Mucosa of gallbladder (tissue), 1 donor: Measurements from ENCODE around the gene FMN1. TPM values are rescaled to one million over a fixed set of nuclear protein-coding genes. Genes with fewer than 3 reads are reported as not detected.

Source experiments
- DNase-seq: peaks from one replicate; pipeline ENCODE4 v3.0.0-alpha.2; 2020; ENCODE audit warnings: low spot score
- total RNA-seq: library from RNA; stranded (reverse); gene quantifications from one replicate; pipeline ENCODE4 v1.2.1, GENCODE V29; 2021
- donor health status: DM: no; HTN: no; CAD: no.

The FMN1 gene
- total RNA-seq, 1 donor from 2014 or later, result 18.2 TPM

DNA sequence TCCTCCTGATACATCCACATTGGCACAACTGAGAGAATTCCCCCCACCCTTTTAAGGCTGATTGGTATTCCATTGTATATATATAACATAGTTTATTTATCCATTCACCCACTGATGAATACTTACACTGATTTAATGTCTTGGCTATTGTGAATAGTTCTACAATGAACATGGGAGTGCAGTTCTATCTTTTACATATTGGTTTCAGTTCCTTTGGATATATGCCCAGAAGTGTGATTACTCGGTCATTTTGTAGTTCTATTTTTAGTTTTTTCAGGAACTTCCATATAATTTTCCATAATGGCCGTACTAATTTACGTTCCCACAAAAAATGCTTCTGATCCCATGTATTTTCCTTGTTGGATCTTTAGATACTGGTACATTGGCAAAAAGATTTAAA, 135.3 kb downstream of the FMN1 start:
- DNase-seq, result no peak

DNA sequence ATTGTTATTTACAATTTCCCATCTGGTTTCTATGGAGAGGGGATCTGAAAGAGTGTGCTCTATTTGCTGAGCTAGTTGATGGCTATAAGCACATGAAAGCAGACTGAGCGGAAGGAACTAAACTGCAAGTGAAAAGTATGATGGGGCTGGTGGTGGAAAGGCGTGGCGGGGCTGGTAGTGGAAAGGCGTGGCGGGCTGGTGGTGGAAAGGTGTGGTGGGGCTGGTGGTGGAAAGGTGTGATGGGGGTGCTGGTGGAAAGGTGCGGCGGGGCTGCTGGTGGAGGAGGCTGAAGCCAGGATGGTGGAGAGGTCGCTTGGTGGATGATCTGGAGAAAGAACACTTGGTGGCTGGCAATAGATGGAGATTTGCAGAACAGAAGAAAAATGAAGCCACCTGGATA, 136.7 kb downstream of the FMN1 start:
- DNase-seq, result no peak

DNA sequence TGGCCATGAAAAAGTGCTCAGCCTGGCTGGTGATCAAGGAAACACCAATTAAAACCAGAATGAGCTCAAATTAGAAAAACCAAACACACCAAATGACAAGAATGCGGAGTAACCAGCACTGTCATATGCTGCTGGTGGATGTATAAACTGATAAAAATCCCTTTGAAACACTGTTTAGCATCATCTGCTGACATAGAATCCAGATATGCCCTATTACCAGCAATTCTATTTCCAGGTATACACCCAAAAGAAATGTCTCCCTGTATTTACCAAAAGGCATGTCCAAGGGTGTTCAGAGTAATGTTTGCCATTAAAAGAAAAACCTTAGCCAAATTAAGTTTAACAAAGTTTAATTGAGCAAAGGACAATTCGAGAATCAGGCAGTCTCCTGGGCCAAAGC, 138.6 kb downstream of the FMN1 start:
- DNase-seq, result no peak

DNA sequence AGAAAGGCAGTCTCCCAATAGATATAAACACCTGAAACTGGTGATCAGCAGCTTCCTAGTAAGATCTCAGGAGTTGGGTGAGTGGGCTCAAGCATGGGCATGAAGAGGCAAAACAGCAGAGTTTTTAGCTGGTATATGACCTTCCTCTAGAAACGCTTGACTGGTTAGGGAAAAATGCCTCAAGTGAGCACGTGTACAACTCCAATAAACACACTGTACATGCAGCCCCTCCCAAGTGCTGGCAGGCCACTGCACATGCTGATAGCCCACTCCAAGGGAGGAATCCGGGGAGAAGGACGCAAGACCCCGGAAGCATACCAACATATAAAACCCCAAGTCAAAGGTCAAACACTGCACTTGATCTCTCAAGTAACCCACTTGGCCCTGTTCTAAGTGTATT, 143.0 kb downstream of the FMN1 start:
- no peak for DNase-seq

DNA sequence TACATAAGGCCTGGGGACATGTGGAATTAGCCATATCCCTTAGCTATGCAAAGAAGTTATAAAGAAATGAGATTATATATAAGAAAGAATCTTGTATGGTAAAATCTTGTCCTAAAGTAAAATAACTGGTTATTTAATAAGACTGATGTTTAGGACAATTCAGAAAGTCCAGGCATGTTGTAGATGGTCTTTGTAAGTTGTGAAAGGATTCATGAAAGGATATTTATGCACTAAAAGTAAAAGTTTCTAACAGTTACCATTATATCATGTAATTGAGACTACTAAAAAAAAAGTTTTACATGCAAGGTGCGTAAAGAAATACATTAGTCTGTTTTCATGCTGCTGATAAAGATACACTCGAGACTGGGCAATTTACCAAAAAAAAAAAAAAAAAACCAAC, 146.3 kb downstream of the FMN1 start:
- DNase-seq, result no peak

DNA sequence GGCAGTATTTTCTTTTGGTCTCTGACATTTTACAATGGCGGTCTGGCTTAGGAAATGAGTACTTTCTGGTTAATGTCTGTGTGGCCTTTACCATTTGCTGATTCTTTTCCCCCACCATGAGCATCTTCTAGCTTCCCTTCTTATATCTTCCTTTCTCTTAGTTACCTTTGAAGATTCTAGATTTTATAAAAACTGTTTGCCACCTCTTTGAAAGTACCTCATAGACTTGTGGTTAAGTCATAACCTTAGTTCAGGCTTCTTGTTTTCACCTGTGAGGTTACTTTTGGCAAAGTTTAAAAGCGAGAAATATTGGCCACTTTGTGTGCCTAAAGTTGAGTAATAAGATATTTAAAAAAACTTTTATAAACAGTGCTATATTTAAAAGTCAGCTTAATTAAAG, 147.4 kb downstream of the FMN1 start:
- DNase-seq, result no peak

DNA sequence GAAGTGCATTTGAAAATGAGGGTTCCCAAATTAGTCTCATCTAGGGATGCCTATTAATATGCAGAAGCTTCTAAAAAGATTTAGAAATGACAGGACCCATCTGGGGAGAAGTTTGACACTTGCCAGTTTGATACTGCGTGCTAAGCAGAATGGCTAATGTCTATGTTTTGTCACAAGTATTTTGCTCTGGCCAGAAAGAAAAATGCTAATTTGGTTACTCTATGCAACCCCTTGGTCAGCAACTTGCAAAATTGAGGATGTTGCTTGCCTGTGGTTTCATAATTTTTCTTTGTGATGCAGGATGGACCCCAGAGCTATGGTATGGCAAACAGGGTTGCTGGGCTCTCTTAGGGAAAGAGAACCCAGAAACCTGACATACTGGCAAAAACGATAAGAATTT, 148.2 kb downstream of the FMN1 start:
- DNase-seq, result no peak

DNA sequence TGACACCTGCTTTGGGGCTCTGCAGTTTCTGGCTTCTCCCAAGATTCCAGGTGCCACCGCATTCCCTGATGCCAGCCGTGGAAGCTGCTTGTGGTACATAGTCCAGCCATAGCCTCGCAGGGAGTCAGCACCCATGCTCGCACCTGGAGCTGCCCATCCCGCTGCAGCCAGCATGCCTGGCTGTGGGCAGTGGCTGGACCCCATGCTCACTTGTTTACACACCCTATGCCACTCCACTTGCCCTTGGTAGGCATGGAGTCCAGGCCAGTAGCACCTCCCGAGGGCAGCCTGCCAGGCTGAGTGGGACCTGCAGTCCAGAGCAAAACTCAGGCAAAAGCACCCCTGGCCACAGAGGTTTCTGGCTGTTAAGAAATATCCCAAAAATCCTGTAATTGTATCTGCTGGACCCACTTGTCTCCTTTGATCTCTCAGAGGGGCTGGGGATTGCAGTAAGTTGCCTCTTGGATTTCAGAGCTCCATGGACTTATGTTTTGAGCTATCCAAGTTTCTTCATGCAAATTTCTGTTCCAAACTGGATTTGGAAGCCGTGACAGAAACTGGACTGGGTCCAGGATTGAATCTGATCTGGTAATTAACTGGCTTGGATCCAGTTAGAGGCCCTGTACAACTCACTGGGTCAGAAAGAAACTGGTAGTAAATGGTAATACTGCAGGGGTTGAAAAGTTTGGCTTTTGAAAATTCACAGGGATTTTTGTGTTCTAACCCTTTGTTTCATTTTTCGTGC, 149.3 kb downstream of the FMN1 start:
- no peak for DNase-seq

DNA sequence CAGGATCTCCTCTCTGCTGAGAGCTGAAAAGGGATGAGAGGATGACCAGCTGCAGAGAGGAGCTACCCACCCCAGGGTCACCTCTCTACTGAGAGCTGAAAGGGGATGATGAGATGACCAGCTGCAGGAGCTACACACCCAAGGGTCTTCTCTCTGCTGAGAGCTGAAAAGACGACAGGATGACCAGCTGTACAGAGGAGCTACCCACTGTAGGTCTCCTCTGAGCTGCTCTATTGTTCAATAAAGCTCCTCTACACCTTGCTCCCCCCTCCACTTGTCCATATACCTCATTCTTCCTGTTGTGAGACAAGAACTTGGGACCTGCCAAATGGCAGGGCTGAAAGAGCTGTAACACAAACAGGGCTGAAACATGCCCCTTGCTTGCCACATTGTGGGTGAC, 149.9 kb downstream of the FMN1 start:
- DNase-seq, result no peak

DNA sequence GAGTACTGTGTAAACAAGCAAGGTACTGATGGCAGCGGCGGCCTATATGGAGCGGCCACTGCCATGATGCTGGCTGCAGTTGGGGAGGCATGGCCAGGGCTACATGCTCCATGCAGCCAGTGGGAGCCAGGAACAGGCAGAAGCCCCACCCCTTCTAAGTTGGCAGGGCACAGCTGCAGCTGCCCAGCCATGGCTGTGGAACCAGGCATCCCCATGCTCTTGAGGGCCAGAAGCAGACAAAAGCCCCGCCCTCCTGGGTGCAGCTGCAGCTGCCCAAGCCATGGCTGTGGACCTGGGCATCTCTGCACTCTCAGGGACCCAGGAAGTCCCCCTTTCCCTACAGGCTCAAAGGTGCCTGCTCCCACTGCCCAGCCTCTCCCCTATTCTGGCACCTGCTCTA, 150.9 kb downstream of the FMN1 start:
- DNase-seq, result no peak

DNA sequence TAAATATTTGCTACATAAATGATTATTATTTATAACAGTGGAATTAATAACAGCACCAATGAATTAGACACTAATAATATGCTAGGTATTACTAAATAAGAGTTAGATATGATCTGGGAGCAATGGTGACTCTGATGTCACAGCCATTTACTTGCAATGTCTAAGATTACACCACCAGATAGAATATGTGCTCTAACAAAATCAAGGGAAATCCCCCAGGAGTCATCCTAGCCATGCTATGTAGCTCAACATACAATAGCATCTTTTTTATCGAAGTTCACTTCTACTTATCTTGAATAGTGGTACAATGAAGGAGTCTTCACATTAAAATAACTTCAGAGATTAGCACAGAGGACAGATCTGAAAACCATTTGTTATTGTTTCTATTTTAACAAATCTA, 154.0 kb downstream of the FMN1 start:
- no peak for DNase-seq

DNA sequence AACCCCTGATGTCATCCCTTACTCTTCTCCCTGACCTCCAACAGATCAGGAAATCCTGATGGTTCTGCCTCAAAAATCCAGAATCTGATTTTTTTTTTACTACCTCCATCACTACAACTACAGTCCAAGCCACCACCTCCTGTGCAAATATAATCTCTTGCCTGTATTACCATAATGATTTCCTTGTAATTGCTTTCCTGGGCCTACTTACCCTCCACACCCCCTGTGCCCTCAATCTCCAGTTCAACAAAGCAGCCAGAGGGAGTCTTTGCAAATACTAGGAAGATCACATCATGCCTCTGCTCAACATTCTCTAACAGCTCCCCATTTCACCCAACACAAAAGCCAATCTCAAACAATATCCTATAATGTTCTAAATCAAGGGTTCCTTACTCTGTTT, 159.9 kb downstream of the FMN1 start:
- DNase-seq, result no peak

DNA sequence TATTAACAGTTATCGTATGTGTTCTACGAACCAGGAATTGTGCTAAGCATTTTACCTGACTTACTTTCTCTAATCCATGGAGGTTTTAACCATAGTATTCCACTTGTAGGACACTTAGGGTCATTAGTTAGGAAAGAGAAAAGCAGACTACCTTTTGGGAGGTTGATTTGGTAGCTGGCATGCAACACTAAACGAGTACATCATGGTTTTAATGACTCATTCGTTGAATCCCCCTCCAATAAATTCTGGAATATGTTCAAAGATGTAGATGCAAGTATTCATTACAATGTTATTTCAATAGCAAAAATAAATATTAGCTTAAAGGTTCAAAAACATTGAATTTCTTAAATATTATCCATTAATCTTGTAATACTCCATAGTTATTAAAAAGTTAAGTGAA, 162.5 kb downstream of the FMN1 start:
- no peak for DNase-seq

DNA sequence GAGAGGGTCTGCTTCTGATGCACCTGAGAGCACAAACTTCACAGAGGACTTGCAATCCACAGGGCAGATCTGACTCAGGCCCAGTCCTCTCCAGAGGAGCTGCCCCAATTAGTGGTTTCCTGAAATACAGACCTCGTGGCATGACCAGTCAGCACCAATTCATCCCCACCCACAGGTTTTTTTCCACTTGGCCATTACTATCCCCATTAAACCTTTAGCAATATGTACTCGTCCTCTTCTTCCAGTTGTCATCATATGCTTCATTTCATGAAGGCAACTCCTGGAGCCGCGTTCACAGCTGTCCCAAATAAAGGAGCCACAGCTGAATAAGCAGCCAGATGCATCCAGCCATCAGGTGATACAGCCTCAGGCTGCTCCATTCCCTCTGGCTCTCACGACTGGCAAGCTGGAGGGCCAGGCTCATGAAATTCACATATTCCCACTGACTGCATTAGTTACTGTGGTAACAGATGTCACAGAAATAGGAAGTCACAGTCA, 163.1 kb downstream of the FMN1 start:
- DNase-seq, result no peak

DNA sequence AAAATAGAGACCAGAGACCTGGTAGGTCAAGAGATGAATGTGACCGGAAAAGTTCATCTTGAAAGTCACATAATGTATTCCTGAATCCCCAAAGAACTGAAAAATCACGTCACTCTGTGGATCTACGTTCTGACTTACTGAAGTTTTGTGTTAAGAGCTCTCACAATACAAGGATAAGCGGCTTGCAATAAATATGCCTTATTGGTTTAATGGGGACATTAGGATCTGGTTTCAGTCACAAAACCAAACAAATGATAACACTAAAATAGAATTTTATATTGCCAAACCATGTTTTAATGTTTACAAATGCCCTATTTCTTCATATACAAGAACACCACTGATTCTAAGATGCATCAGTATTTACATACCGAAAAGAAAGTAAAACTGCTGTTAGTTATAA, 164.2 kb downstream of the FMN1 start:
- DNase-seq, result no peak

DNA sequence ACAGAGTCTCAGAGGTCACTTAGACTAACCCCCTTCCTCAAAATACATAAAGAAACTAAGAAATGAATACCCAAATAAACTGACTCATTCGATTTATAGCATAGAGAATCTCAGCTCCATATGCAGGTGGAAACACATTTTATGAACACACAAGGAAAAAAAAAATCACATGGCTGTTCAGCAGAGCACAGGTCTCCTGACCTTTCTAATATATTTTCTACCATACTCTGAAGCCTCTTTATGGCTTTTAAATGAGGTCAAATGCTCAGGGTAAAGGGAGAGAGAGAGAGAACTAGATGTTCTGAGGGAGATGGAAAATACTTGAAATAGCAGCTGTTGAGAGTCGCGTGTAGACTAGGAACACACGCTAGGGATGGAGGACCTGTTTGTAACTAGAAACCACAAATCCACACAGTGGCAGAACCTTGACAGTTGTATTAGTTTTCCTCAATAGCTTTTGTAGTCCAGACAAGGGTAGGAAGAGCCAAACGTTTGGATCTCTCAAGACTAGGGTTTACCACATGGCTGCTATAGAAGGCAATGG, 165.3 kb downstream of the FMN1 start:
- no peak for DNase-seq

DNA sequence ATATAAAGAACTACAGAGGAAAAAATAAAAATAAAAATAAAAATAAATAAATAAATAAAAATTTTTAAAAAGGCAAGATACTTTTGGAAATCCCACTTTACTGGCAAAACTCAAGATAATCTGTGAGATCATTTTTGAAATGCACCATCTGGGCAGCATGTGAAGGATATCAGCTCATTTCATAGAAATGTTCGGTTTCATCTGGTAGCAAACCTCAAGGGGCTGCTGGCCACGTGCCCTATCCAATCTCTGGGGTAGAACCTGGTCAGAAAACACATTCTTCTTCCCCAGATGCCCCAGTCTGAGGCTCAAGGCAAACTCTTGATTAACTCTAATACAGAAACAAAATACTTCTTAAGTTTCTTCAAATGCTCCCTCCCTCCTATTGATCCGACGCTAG, 166.0 kb downstream of the FMN1 start:
- DNase-seq, result no peak

DNA sequence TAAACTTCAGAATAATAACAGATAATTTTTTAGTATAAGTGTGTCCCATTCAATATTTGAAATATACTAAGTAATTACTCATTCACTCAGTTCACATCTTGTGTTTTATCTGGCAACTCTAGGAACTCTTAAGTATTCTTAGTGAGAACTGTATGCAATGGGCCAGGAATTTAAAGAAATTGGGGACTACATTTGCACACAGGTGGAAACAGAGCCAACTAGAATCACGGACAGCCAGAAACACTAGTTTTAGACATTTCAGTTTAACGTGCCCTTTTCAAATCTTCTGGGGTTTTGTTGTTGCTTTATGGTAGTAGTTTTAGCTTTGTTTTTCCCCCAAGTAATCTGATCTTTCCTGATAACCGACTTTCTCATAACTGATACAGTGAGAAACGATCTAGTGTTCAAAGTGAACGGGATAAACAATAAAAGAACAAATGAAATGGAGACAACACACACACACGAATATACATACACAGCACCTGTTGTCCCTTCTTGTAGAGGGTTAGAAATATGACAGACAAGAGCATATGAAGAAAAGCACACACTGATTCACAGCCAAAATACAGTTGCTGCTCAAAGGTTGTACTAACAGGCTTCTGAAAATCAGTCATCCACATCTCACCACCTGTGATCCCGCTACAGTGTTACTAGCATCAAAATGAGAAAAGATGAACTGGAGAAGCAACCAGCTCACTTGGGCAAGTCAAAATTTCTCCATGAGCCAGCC, 167.0 kb downstream of the FMN1 start:
- DNase-seq, result no peak

DNA sequence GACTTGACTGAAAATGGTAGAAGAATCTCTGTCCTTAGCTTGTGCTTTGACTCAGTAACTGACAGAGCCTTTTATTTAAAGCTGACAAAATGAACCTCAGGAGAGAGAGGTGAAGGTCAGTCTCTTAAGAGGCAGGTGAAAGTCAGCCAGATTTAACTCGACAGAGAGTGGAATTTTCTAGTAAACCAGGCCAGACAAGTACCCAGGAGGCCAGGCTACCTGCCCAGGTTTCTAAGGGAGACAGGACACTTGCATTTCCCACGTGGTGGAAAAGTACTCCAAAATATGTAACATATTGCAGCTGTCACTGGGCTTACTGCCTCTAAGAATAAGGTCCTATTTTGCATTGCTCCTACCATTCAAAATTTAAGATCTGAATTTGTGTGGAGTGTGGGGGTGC, 167.9 kb downstream of the FMN1 start:
- DNase-seq, result no peak

DNA sequence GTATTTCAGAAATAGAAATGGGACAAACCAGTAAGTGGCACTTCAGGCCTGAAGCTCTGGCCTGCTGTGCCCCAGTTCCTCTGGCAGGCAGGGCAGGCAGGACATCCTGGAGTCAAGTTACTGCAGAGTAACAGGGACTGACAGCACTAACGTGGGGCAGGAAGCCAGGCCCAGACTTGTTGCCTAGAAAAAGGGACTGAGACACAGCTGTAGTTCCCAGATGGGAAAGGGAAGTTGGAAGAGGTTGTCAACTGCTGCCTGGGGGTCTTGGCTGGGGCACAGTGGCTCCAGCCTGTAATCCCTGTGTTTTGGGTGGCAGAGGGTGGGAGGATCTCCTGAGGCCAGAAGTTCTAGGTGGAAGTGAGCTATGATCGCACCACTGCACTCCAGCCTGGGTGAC, 171.9 kb downstream of the FMN1 start:
- no peak for DNase-seq

DNA sequence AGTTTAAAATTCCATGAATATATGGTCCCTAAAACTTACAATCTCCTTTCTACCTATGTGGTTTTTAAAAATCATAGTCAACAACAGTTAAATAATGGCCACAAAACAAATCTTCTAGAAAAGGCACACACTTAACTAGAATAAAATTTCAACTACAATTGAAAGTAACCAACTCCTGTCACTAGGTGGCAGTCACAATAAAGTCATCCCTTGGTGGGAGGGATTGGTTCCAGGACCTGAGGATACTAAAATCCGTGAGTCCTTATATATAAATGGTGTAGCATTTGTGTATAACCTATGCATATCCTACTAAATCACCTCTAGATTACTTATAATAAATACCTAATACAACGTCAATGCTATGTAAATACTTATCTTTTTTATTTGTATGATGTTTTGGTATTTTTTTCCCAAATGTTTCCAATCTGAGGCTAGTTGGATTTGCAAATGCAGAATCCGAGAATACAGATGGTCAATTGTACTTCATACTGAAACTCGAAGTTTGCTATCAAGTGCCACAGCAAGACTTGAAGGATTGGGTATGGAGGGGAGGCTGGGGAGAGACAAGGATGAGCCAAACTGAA, 172.6 kb downstream of the FMN1 start:
- no peak for DNase-seq

DNA sequence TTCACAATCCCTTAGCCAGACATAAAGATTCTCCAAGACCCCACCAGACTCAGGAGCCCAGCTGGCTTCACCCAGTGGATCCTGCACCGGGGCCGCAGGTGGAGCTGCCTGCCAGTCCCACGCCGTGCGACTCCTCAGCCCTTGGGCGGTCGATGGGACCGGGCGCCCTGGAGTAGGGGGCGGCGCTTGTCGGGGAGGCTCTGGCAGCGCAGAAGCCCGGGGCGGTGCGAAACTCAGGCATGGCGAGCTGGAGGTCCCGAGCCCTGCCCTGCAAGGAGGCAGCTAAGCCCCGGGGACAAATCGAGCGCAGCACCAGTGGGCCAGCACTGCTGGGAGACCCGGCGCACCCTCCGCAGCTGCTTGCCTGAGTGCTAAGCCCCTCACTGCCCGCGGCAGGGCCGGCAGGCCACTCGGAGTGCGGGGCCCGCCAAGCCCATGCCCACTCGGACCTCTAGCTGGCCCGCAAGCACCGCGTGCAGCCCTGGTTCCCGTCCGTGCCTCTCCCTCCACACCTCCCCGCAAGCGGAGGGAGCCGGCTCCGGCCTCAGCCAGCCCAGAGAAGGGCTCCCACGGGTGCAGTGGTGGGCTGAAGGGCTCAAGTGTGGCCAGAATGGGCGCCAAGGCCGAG, 175.0 kb downstream of the FMN1 start:
- DNase-seq, result no peak
